ENCODE results near the gene CDK6.

CDK6 gene

GRCh38 chr7:92699966-92700514, 136.3 kb downstream of the CDK6 start:
- DNase-seq = peak; percentile 60

DNA sequence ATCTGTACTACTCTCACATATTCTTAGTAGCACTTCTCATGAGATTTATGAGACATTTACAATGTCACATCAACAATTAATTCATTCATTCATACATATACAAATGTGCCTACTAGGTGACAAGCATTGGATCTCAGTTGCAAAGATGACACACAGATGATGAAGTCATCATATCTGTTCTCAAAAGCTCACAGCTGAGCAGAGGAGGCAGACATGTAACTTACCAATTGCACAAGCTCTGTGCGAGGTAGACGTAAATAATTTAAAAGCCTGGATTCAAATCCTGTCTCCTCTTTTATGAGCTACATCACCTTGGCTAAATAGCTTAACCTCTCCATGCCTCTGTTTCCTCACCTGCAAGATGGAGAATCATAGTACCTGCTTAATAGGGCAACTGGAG, 136.8 kb downstream of the CDK6 start:
- DNase-seq = no peak

DNA sequence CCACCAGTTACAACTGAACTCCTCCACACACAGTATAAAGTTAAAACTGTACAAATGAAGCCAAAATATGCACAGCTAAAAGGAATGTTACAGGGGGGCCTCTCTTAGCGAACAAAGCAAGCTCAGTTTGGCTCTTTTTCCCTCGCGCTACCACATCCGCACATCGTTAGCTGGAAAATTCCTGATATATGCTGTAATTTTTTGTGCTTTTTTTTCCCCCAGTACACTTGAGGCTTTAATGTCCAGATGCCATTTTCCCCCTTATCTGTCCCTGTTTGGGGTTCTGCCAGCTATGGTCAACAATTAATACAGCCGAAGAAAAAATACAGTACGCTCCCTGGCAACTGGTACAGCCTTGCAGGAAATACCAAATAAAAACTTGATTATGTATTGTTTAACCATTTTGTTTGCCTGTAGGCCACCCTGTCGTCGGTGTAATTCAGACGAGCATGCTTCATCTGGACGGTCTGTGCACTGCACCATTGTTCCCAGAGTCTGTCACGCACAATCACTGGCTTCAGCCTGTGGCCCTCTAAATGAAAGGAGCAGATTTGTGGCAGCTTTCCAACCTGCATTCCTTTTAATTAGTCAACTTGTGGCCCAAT, 138.0 kb downstream of the CDK6 start:
- DNase-seq = no peak

- no peak for DNase-seq
Observed at GRCh38 chr7:92697414-92697813, 139.0 kb downstream of the CDK6 start.

- DNase-seq = no peak
Observed at GRCh38 chr7:92697012-92697411, 139.4 kb downstream of the CDK6 start.

DNA sequence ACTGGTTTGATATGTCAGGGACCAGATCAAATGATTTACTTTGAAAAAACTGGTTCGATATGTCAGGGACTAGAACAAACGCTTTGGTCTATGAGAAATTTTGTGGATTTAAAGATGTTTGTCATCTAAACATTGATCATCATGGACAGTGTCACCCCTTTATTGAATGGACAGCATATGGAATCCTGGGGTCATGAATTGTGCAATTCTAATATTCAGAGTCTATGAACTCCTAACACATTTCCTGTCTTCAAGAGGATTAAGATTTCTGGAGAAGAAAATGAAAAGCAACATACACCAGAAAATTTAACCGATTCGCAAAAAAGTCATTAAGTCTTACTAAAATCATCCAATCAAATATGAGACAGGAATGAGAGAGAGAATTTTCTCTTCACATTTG, 139.8 kb downstream of the CDK6 start:
- no peak for DNase-seq

- DNase-seq = peak; percentile 64
Observed at GRCh38 chr7:92695308-92696261, 140.8 kb downstream of the CDK6 start.

DNA sequence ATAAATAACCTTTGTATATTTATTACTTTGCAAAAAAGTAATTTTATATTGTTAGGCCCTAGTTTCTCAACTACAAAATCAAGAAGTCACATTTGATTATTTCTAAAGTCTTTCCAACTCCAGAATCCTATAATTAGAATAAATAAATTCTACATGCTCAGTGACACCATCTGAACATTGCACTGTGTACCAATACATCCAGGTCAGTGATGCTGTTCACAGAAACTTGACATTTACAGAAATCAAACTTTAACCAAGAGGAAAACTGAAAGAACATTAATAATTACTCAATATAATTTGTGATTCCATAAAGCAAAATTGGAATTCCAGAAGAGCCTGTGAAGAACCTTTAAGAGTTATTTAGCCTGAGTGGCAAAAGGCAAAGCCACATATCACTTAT, 142.2 kb downstream of the CDK6 start:
- DNase-seq = no peak

- no peak for DNase-seq
Observed at GRCh38 chr7:92693519-92693918, 142.9 kb downstream of the CDK6 start.

GRCh38 chr7:92691578-92691977, 144.8 kb downstream of the CDK6 start:
- DNase-seq = peak; percentile 88

DNA sequence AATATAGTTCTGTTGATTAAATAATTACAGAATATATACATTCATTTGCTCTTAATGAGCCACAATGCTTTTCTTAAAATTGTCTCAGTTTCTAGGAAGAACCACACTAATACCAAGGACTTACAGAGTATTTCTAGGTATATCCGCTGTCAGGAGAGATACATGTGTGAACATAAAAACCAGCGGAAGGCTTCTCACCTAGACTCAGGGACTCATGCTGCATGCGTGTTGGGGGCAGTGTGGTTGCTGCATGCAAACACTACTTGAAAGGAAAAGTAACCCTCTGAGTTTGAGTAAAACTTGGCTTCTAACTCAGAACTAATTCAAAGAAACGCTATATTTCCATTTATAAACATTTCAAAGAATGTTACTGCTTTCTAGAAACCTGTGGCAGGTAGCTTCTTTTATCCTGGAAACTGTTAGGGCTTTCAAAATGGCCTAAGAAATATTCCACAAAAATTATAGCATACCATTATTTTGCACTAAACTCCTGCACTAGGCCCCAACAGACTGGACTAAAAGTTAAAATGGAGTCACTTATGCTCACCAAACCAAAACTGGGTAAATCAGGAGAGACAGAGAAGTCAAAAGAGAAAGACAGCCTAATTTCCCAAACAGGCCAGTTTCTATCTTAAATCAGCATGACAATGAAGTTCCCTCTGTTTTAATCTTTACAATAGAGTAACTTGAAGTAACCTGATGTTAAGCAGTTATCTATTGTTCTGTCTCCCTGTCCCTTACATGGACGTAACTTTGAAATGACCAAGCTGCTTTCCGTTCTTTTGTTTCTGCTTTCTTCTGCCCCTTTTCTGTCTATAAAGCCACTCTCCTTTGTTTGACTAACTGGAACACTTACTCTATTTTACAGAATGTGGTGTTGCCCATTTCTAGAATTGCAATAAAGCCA, 151.0 kb downstream of the CDK6 start:
- peak; percentile 66 for DNase-seq

DNA sequence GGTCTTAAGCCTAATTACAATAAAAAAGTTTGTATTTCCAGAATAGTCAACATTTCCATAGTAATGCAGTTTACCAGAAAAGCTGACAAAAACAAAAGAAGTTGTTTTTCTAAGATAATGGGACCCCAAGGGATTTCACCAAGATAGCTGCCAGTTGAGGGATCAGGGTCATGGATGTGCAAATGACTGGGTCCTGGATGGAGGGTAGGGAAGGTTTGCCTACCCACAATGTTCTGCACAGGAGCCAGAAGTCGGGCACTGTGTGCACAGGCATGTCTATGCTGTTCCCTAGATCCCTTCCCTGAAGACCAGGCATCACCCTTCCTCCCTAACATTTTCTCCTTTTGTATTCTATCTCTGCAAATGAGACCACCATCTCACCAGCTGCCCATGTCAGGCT, 152.1 kb downstream of the CDK6 start:
- no peak for DNase-seq

GRCh38 chr7:92682903-92683539, 153.4 kb downstream of the CDK6 start:
- DNase-seq = no peak

GRCh38 chr7:92682330-92682729, 154.0 kb downstream of the CDK6 start:
- no peak for DNase-seq

- DNase-seq = no peak
Observed at GRCh38 chr7:92681633-92682032, 154.7 kb downstream of the CDK6 start.

DNA sequence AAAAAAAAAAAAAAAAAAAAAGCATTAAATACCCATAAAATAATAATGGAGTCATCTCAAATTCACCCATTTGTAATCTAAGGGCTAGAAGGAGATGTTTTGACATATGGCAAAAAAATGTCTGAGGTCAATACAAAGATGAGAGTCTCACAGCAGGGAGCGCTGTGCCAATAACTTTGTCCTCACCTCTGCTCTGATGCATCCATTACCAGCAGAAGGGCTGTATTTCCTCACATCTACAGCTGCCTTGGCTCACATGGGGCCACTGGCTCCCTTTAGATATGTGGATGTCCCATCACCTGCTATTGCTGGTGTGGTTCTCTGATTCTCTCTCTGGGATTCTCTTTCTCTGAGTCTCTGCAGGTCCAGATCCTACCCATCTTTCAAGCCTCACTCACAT, 155.9 kb downstream of the CDK6 start:
- DNase-seq = peak; percentile 51

DNA sequence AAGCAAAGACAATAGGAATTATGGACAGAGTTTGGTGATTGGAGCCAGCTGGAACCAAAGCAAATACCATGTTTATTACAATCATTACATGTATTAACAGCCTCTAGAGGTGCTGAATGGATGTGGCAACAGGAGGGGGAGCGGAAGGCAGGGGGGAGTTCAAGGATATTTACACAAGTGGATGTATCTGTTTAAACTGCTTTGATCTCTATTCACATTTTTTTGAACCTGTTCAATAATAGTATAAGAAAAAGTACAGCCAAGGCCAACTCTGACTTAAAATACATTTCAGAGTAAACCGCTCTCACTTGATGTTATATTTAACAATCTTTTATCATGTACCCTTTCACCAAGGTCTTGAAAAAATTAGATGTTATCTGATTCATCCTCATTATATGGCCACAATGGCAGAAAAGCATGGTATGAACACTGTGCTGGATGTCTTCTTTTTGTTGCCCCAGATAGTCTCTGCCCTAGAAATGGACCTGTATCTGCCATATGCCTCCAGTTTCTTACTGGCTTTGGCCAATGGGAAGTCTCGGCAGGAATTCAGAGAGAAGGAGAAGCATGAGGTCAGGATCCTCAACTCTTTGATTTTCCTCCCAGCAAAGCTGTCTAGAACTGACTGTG, 158.0 kb downstream of the CDK6 start:
- DNase-seq = no peak

GRCh38 chr7:92674379-92674778, 162.0 kb downstream of the CDK6 start:
- no peak for DNase-seq

- no peak for DNase-seq
Observed at GRCh38 chr7:92671505-92672169, 164.7 kb downstream of the CDK6 start.

DNA sequence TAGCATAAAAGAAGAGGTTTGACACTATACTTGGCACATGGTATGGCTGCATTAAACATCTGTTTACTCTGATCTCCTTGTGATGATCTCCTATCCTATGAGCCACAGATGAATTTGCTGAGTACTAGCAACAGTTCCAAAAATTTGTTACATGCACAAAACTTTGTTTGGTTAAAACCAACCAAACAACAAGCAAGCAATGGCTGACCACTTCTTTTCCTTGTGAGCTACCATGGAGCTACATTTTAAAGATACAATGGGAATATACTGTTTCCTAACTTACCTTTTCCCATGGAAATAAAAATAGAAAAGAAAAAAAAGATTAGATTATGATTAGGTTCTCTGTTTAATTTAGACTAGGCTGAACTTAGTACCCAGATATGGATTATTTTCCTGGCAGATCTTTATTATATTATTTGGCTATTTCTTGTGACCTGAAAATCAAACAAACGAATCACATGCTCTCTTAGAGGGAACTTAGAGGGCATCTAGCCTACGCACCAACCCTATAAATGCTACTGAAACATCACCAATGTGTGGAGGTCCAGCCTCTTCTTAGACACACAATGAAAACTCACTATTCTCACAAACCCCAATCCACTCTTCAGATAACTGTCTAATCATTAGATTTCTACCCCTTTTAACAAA, 166.0 kb downstream of the CDK6 start:
- DNase-seq = no peak

DNA sequence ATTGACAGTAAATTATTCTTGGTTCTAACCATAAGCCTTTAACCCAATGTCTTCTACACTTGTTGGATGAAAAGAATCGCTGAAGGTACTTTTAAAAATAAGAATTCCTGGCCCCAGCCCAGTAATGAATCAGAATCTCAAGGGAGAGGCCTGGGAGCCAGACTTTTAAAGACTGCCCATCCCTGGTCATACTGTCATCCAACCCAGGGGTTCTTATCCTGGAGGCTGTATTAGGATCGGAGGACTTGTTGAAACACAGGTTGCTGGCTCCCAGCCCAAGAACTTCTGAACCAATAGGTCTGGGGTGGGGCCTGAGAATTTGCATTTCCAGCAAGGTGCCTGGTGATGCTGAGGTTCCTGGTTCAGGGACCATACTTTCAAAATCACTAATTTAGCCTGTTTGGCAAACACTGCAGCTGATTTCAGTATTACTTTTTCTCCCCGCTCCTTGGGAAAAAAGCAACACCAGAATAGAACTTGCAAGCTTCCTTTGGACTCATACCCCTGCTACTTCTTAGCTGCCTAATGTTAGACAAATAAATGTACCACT, 166.7 kb downstream of the CDK6 start:
- DNase-seq = no peak
